ENCODE data around the gene NUDT16L1.

GRCh38 chr16:4676831-4677230 lies 16.5 kb upstream of the NUDT16L1 start:
- TF ChIP-seq CTCF (IDR thresholded peaks at IDR 0.05): no peak
- no peak for TF ChIP-seq EP300 (IDR thresholded peaks at IDR 0.05)
